Neural progenitor cell (in vitro differentiated cells): ENCODE measurements around the gene TPM1. TPM values are rescaled to one million over a fixed set of nuclear protein-coding genes. Genes with fewer than 3 reads are reported as not detected.
A peak's percentile ranks its signal among the peaks of the same experiment; 100 is the strongest.

ENCODE experiments used
- DNase-seq: peaks from one replicate; pipeline ENCODE4 v3.0.0-alpha.2; 2016; ENCODE audit warnings: low spot score
- H2AFZ ChIP-seq: fragments of 200-600 bp; sonication (generic); replicated peaks from 2 replicates; pipeline ENCODE4 v1.6.1; 2016; ENCODE audit warnings: antibody characterized with exemption
- H3F3A ChIP-seq: fragments of 200-600 bp; sonication (generic); 2 replicates; pipeline ENCODE4 v1.6.1; 2016; ENCODE audit warnings: antibody characterized with exemption, low read depth
- H3K27ac ChIP-seq: fragments of 200-600 bp; sonication (generic); 2 replicates; pipeline ENCODE4 v1.5.1; 2016; ENCODE audit warnings: mild to moderate bottlenecking
- H3K27me3 ChIP-seq: fragments of 200-600 bp; sonication (generic); 2 replicates; pipeline ENCODE4 v1.6.1; 2016; ENCODE audit warnings: mild to moderate bottlenecking, moderate library complexity
- H3K36me3 ChIP-seq: fragments of 200-600 bp; sonication (generic); 2 replicates; pipeline ENCODE4 v1.5.1; 2016
- H3K4me1 ChIP-seq: fragments of 200-600 bp; sonication (generic); 2 replicates; pipeline ENCODE4 v1.6.1; 2016; ENCODE audit warnings: mixed run types
- H3K4me2 ChIP-seq: fragments of 200-600 bp; sonication (generic); 2 replicates; pipeline ENCODE4 v1.6.1; 2016
- H3K4me3 ChIP-seq: fragments of 200-600 bp; sonication (generic); 2 replicates; pipeline ENCODE4 v1.5.1; 2016
- H3K79me2 ChIP-seq: fragments of 200-600 bp; sonication (generic); 2 replicates; pipeline ENCODE4 v1.6.1; 2016; ENCODE audit warnings: low read depth
- H3K9ac ChIP-seq: fragments of 200-600 bp; sonication (generic); 2 replicates; pipeline ENCODE4 v1.6.1; 2016
- H3K9me3 ChIP-seq: fragments of 200-600 bp; sonication (generic); 2 replicates; pipeline ENCODE4 v1.5.1; 2016; ENCODE audit warnings: low read depth
- H4K20me1 ChIP-seq: fragments of 200-600 bp; sonication (generic); 2 replicates; pipeline ENCODE4 v1.6.1; 2016; ENCODE audit warnings: low read depth
- H3K27ac Mint-ChIP-seq: 3 replicates; pipeline ENCODE4 v1.8.0; 2021; ENCODE audit warnings: mixed read lengths
- H3K27me3 Mint-ChIP-seq: 2 replicates; pipeline ENCODE4 v1.8.0; 2022; ENCODE audit warnings: low read depth, mild to moderate bottlenecking, inconsistent platforms, moderate library complexity, mixed read lengths; ENCODE audit not compliant: insufficient read depth
- H3K36me3 Mint-ChIP-seq: 3 replicates; pipeline ENCODE4 v1.8.0; 2021; ENCODE audit warnings: mixed read lengths
- H3K4me1 Mint-ChIP-seq: 3 replicates; pipeline ENCODE4 v1.8.0; 2021; ENCODE audit warnings: mixed read lengths
- H3K4me3 Mint-ChIP-seq: 3 replicates; pipeline ENCODE4 v1.8.0; 2021; ENCODE audit warnings: mild to moderate bottlenecking, moderate library complexity, mixed read lengths
- H3K9me3 Mint-ChIP-seq: 3 replicates; pipeline ENCODE4 v1.8.0; 2020; ENCODE audit warnings: mixed read lengths
- EZH2 ChIP-seq: fragments of 200-600 bp; sonication (generic); IDR thresholded peaks from 2 replicates; pipeline ENCODE4 v1.6.1; 2017; ENCODE audit warnings: antibody characterized with exemption, mild to moderate bottlenecking, moderate library complexity
- EZH2phosphoT487 ChIP-seq: fragments of 200-600 bp; sonication (generic); IDR thresholded peaks from 2 replicates; pipeline ENCODE4 v1.6.1; 2017; ENCODE audit warnings: antibody characterized with exemption
- total RNA-seq: library from RNA; depleted of rRNA; stranded (reverse); fragments of >200 nt; gene quantifications from 2 replicates; pipeline ENCODE4 v1.2.3, GENCODE V29; 2015; ENCODE audit warnings: low replicate concordance
- TF ChIP-seq, protein P1 (sequence below): fragments of 200-600 bp; sonication (generic); IDR thresholded peaks from 2 replicates; pipeline ENCODE4 v1.5.1; 2017; ENCODE audit warnings: antibody characterized with exemption, mild to moderate bottlenecking

The TPM1 gene
- total RNA-seq, 1 donor from 2014 or later, result 623 TPM

DNA sequence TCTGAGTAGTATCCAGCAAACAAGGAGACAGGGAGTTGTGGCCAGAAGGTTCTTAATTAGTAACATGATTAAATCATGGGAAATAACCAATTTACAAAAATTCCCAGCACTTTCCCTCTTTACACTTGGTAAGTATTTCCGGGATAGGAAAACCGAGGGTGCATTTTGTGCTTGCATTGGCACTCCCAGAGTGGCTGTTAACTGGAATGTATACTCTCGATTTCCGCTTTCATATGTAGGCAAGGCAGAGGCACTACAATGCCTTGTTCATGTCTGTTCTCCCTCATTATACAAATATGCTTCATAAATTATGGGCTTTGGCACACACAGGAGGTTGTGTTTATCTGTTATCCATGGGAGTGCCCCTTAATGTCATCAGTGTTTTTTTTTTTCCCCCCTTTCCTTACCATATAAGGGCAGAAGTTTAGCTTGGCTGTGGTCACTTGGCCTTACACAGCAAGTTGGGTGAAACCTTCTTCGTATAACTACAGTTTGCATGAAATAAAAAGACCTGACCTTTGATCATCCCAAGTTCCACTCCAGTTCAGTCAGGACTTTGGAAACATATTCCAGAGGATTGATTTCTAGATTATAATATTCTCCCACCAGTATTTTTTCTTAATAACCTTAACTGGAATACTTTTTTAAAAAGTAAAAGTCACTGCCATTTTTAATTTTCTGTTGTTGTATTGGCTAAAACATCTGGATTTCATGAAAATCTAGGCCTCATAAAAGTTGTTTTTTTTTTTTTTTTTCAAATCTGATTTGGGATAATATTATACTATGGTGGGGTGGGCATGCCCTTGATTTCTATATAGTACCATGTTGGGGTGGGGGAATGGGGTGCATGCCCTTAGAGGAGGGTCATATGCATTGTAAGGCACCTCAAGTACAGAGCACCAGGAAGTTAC is 8.9 kb downstream of the TPM1 start:
- TF ChIP-seq EZH2phosphoT487, result no peak
- TF ChIP-seq, protein P1, sequence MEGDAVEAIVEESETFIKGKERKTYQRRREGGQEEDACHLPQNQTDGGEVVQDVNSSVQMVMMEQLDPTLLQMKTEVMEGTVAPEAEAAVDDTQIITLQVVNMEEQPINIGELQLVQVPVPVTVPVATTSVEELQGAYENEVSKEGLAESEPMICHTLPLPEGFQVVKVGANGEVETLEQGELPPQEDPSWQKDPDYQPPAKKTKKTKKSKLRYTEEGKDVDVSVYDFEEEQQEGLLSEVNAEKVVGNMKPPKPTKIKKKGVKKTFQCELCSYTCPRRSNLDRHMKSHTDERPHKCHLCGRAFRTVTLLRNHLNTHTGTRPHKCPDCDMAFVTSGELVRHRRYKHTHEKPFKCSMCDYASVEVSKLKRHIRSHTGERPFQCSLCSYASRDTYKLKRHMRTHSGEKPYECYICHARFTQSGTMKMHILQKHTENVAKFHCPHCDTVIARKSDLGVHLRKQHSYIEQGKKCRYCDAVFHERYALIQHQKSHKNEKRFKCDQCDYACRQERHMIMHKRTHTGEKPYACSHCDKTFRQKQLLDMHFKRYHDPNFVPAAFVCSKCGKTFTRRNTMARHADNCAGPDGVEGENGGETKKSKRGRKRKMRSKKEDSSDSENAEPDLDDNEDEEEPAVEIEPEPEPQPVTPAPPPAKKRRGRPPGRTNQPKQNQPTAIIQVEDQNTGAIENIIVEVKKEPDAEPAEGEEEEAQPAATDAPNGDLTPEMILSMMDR, result no peak
- Mint-ChIP-seq H3K4me1 (peaks cover 63% of the 10 kb centered on the region), H3K27me3 (no peaks in the 10 kb centered on the region), H3K36me3 (peaks cover 32% of the 10 kb centered on the region), H3K27ac (no peak overlapping the region), H3K4me3 (no peak overlapping the region), H3K9me3 (no peaks in the 10 kb centered on the region)
- no peak overlapping the region for H3K27ac ChIP-seq
- peaks cover 45% of the 10 kb centered on the region for H3K4me1 ChIP-seq
- no peak overlapping the region for H3K4me2 ChIP-seq
- H3K79me2 ChIP-seq, result peaks cover 92% of the 10 kb centered on the region
- H4K20me1 ChIP-seq, result peaks cover 93% of the 10 kb centered on the region
- H3K9ac ChIP-seq, result no peak overlapping the region
- H3K36me3 ChIP-seq, result peaks cover 14% of the 10 kb centered on the region
- H2AFZ ChIP-seq, result no peak overlapping the region
- no peaks in the 10 kb centered on the region for H3K9me3 ChIP-seq
- no peak for DNase-seq
- H3K27me3 ChIP-seq, result no peaks in the 10 kb centered on the region
- peaks cover 66% of the 10 kb centered on the region for H3F3A ChIP-seq
- no peak overlapping the region for H3K4me3 ChIP-seq

DNA sequence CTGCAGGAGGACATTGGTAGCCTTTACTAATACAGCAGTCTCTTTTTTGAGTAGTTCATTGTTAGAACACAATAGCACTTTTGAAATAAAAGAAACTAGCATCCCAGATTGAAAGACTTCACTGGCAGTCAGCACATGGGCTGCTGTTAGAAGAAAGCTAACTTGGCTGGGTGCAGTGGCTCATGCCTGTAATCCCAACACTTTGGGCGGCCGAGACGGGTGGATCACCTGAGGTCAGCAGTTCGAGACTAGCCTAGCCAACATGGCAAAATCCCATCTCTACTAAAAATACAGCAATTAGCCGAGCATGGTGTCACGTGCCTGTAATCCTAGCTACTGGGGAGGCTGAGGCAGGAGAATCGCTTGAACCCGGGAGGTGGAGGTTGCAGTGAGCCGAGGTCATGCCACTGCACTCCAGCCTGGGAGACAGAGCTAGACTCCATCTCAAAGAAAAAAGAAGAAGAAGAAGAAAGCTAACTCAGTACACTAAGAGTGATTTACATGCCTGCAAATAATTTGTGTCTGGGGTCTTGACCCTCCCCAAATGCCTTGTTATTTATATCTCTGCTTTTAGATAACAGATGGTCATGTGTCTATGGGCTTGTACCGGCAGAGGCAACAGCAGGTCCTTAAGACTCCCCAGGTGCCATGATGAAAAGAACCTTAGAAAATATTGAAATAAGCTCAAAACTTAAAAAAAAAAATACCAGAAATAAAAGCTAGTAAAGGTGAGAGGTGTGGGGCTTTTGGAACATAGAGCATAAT is 9.7 kb downstream of the TPM1 start:
- Histone ChIP-seq H3K27me3 (no peaks in the 10 kb centered on the region), H3K9me3 (no peaks in the 10 kb centered on the region), H3K4me3 (no peak overlapping the region), H3K4me1 (peaks cover 37% of the 10 kb centered on the region), H3K4me2 (peak overlapping the region; percentile 15), H3F3A (peaks cover 61% of the 10 kb centered on the region), H3K9ac (no peak overlapping the region), H3K79me2 (peaks cover 84% of the 10 kb centered on the region), H3K36me3 (peaks cover 16% of the 10 kb centered on the region), H2AFZ (no peak overlapping the region), H4K20me1 (peaks cover 85% of the 10 kb centered on the region), H3K27ac (peak overlapping the region; percentile 18)
- H3K9me3 Mint-ChIP-seq, result no peaks in the 10 kb centered on the region
- no peak for DNase-seq
- no peak for TF ChIP-seq EZH2phosphoT487
- no peak overlapping the region for H3K27ac Mint-ChIP-seq
- H3K4me3 Mint-ChIP-seq, result peak overlapping the region; percentile 8
- H3K27me3 Mint-ChIP-seq, result no peaks in the 10 kb centered on the region
- H3K36me3 Mint-ChIP-seq, result peaks cover 29% of the 10 kb centered on the region
- peaks cover 54% of the 10 kb centered on the region for H3K4me1 Mint-ChIP-seq

DNA sequence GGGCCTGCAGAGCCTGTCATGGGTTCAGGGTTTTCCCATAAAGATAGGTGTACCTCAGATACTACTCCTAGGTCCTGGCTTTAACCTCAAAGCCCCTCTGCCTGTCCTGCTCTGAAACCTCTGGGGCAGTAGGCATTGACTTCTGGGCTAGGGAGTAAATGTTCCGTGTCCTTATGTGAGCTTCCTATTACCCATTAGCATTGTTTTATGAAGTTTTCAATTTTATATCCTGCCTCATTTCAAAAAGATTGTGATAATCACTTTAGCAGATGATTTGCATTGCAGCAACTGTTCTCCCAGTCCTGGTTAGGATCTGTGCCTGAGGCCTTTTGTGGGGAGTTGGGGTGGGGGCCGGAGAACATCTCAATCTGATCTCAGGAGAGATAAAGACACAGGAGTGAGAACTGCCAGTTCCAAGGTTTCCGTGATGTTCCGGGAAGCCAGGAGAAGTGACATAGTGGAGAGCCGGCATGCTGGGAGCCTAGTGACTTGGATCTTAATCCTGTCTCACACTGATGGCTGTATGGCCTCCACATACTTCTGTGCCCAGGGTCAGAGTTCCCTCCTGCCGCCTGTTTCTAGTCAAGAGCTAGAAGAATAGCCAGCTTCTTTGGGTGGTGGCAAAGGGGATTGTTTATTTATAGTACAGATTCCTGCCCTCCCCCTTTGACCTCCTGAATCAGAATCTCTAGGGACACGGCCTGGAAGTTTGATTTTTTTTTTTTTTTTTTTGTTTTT is 10.6 kb downstream of the TPM1 start:
- H4K20me1 ChIP-seq, result peaks cover 80% of the 10 kb centered on the region
- H3K27ac Mint-ChIP-seq, result peak overlapping the region; percentile 59
- peaks cover 79% of the 10 kb centered on the region for H3K79me2 ChIP-seq
- peak overlapping the region; percentile 15 for H3K4me2 ChIP-seq
- H3K4me3 Mint-ChIP-seq, result no peak overlapping the region
- peak overlapping the region; percentile 18 for H3K27ac ChIP-seq
- peaks cover 23% of the 10 kb centered on the region for H3K36me3 ChIP-seq
- peak; percentile 53 for DNase-seq
- H3K36me3 Mint-ChIP-seq, result peaks cover 36% of the 10 kb centered on the region
- TF ChIP-seq EZH2 (no peak), EZH2phosphoT487 (no peak)
- TF ChIP-seq, protein P1, result no peak
- H3F3A ChIP-seq, result peaks cover 55% of the 10 kb centered on the region
- no peaks in the 10 kb centered on the region for H3K27me3 Mint-ChIP-seq
- H3K9ac ChIP-seq, result no peak overlapping the region
- no peaks in the 10 kb centered on the region for H3K27me3 ChIP-seq
- peaks cover 32% of the 10 kb centered on the region for H3K4me1 ChIP-seq
- peaks cover 48% of the 10 kb centered on the region for H3K4me1 Mint-ChIP-seq
- H3K9me3 ChIP-seq, result no peaks in the 10 kb centered on the region
- H2AFZ ChIP-seq, result no peak overlapping the region
- no peaks in the 10 kb centered on the region for H3K9me3 Mint-ChIP-seq
- H3K4me3 ChIP-seq, result no peak overlapping the region
